M059J (cell line): ENCODE results near the gene TMEM31. TPM values are rescaled to one million over a fixed set of nuclear protein-coding genes. Genes with fewer than 3 reads are reported as not detected.
A peak's percentile ranks its signal among the peaks of the same experiment; 100 is the strongest.

Experiments
- DNase-seq: peaks from one replicate; pipeline ENCODE4 v3.0.0-alpha.2; 2012; ENCODE audit warnings: low read depth
- total RNA-seq: library from RNA; depleted of rRNA; stranded (reverse); fragments of >200 nt; shearing (Covaris generic); gene quantifications from 2 replicates; pipeline ENCODE4 v1.2.3, GENCODE V29; 2014; rRNA removed

TMEM31 gene
- total RNA-seq = not detected in 2 replicates

GRCh38 chrX:103710609-103711008 lies at the start of gene TMEM31:
TMEM31 (plus strand) TSS chrX:103710909; CDS start chrX:103712259, 1,350 bp downstream.
- DNase-seq = no peak

GRCh38 chrX:103663981-103664762 lies 46.5 kb upstream of the TMEM31 start:
- DNase-seq = no peak

GRCh38 chrX:103666202-103667107 lies 44.3 kb upstream of the TMEM31 start:
- peak; percentile 31 for DNase-seq

GRCh38 chrX:103669745-103670144 lies 41.0 kb upstream of the TMEM31 start:
- no peak for DNase-seq

GRCh38 chrX:103674531-103675454 lies 35.9 kb upstream of the TMEM31 start:
- peak; percentile 22 for DNase-seq

GRCh38 chrX:103678199-103678993 lies 32.3 kb upstream of the TMEM31 start:
- peak; percentile 54 for DNase-seq

- DNase-seq = no peak
Observed at GRCh38 chrX:103681443-103681842, 29.3 kb upstream of the TMEM31 start.

- DNase-seq = peak; percentile 18
Observed at GRCh38 chrX:103685396-103685795, 25.3 kb upstream of the TMEM31 start.

- peak; percentile 99 for DNase-seq
Observed at GRCh38 chrX:103686199-103687072, 24.3 kb upstream of the TMEM31 start, which contains the start of gene MORF4L2. MORF4L2 (minus strand) TSS chrX:103686699; CDS start chrX:103677027, 9,672 bp downstream.

- DNase-seq = peak; percentile 79
Observed at GRCh38 chrX:103687073-103687695, 23.5 kb upstream of the TMEM31 start.

GRCh38 chrX:103687696-103688201 lies 23.0 kb upstream of the TMEM31 start:
- peak; percentile 85 for DNase-seq

GRCh38 chrX:103688946-103689345 lies 21.8 kb upstream of the TMEM31 start:
- DNase-seq = peak; percentile 39

GRCh38 chrX:103691059-103691458 lies 19.6 kb upstream of the TMEM31 start:
- DNase-seq = no peak

- no peak for DNase-seq
Observed at GRCh38 chrX:103697687-103698086, 13.0 kb upstream of the TMEM31 start.

GRCh38 chrX:103699243-103699642 lies 11.5 kb upstream of the TMEM31 start:
- no peak for DNase-seq

GRCh38 chrX:103704863-103705262 lies 5.8 kb upstream of the TMEM31 start:
- DNase-seq = no peak

GRCh38 chrX:103716962-103717361 lies 6.3 kb downstream of the TMEM31 start:
- peak; percentile 85 for DNase-seq

- no peak for DNase-seq
Observed at GRCh38 chrX:103718120-103718519, 7.4 kb downstream of the TMEM31 start.

GRCh38 chrX:103722505-103722904 lies 11.8 kb downstream of the TMEM31 start:
- DNase-seq = peak; percentile 18
